Memory B cell (primary cell): ENCODE results near the gene KRTAP19-6.

ENCODE experiments used
- ATAC-seq: fragments of 150-1000 bp; cut with Tn5 transposase; 2 replicates; pipeline ENCODE4 v1.10.0; 2021; ENCODE audit warnings: low read depth, mild to moderate bottlenecking, moderate library complexity
- DNase-seq, 2 donors: peaks; one replicate each; pipeline ENCODE4 v3.0.0; 2022; ENCODE audit warnings: low spot score in 2 of 2
- H3K27ac Mint-ChIP-seq: one replicate; pipeline ENCODE4 v1.8.0; 2022; ENCODE audit warnings: mild to moderate bottlenecking, moderate library complexity, mixed read lengths
- H3K27me3 Mint-ChIP-seq: one replicate; pipeline ENCODE4 v1.8.0; 2022; ENCODE audit warnings: mixed read lengths
- H3K36me3 Mint-ChIP-seq: one replicate; pipeline ENCODE4 v1.8.0; 2022; ENCODE audit warnings: mild to moderate bottlenecking, mixed read lengths
- H3K4me1 Mint-ChIP-seq: one replicate; pipeline ENCODE4 v1.8.0; 2022; ENCODE audit warnings: mixed read lengths
- H3K4me3 Mint-ChIP-seq: one replicate; pipeline ENCODE4 v1.8.0; 2022; ENCODE audit warnings: mild to moderate bottlenecking, moderate library complexity, mixed read lengths
- H3K9me3 Mint-ChIP-seq: one replicate; pipeline ENCODE4 v1.8.0; 2022; ENCODE audit warnings: mixed read lengths

KRTAP19-6 gene, protein sequence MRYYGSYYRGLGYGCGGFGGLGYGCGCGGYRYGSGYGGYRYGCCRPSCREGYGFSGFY

DNA sequence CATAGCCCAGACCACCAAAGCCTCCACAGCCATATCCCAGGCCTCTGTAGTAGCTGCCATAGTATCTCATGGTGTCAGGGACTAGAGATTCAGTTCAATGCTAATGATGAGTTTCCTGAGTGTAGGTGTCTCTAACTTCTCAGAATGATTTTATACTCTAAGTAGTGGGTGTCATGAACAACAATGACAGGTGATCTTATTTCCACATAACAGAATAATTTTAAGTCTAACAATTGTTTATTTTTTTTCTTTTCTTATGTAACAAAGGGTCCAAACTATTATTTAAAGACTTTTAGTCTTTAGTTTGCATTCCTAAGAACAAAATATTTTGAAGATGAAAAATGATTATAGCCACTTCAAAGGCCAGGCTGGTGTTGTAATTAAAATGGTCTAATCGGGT, at the start of gene KRTAP19-6:
TSS of gene KRTAP19-6 (minus strand) at position 101 of the 400 bp plus-strand sequence. CDS start at position 70, 31 bp downstream.
- no peak within 1 kb of the TSS for H3K4me3 Mint-ChIP-seq
- H3K27ac Mint-ChIP-seq = no peak within 1 kb of the TSS
- no peak for ATAC-seq
- no peaks in the 10 kb centered on the region for H3K36me3 Mint-ChIP-seq
- H3K4me1 Mint-ChIP-seq = no peaks in the 10 kb centered on the region
- no peak for DNase-seq
- peaks cover 8% of the 10 kb centered on the region for H3K9me3 Mint-ChIP-seq
- H3K27me3 Mint-ChIP-seq = no peaks in the 10 kb centered on the region

DNA sequence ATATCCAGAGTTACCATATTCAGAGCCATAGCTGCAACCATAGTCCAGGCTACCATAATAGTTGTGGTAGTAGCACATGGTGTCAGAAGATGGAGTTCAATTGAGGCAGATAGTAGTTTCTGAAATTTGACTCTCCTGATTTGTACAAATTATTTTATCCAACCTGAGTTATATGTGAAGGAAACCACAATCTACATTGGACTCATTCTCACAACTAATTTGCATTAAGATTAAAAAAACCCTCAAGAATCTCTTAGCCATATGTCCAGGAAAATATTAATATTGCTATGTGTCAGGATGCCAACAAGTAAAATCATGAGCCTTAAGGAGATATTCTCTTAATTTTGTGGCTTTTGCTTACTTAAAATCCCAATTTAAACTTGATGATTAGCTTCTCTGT, 48.6 kb upstream of the KRTAP19-6 start, which contains the start of gene KRTAP22-2:
TSS of gene KRTAP22-2 (minus strand) at position 101 of the 400 bp plus-strand sequence.
- Mint-ChIP-seq H3K4me3 (no peak within 1 kb of the TSS), H3K36me3 (no peaks in the 10 kb centered on the region), H3K27me3 (no peaks in the 10 kb centered on the region), H3K9me3 (peaks cover 4% of the 10 kb centered on the region), H3K4me1 (no peaks in the 10 kb centered on the region), H3K27ac (no peak within 1 kb of the TSS)
- DNase-seq = no peak
- no peak for ATAC-seq

DNA sequence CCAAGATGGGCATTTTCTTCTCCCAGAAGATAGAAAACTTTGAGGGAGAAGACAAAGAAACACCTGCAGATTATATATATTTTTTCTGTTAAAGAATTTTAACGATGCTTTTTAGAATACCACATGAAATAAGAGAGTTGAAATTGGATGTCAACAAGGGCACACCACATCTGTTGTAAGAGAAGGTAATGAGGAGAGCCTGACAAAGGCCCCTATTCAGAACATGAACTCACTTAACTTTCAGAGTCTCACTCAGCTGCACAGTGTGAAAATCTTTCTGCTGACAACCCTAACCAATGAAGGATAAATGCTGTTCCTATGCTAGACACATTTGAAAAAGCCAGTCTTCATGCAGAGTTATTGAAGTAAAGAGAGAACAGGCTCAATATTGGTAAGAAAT, 41.2 kb upstream of the KRTAP19-6 start:
- DNase-seq = no peak
- no peak overlapping the region for H3K27ac Mint-ChIP-seq
- no peak for ATAC-seq
- H3K9me3 Mint-ChIP-seq = peaks cover 2% of the 10 kb centered on the region
- no peaks in the 10 kb centered on the region for H3K27me3 Mint-ChIP-seq
- H3K4me1 Mint-ChIP-seq = no peaks in the 10 kb centered on the region
- H3K36me3 Mint-ChIP-seq = no peaks in the 10 kb centered on the region
- H3K4me3 Mint-ChIP-seq = no peak overlapping the region

DNA sequence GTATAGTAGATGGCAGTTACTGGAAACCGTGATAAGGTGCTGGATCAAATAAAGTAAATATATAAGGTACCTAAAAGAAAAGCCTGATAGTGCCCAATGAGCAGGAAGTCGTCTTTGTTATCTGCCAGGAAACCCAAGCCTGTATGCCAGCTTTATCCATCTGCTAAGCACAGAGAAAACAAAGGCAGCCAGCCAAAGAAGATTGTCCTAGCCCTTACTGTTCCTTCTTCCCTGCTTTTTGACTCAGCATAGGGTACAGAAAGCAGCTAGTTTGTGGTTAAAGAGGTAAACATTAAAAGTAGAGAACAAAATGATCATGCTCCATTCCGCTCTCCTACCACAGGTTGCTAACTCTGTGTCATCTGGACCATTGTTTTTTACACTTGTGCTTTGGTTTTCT, 38.5 kb upstream of the KRTAP19-6 start:
- no peak overlapping the region for H3K4me3 Mint-ChIP-seq
- ATAC-seq (no peak), DNase-seq (no peak)
- H3K27ac Mint-ChIP-seq = no peak overlapping the region
- peaks cover 2% of the 10 kb centered on the region for H3K9me3 Mint-ChIP-seq
- no peaks in the 10 kb centered on the region for H3K36me3 Mint-ChIP-seq
- no peaks in the 10 kb centered on the region for H3K27me3 Mint-ChIP-seq
- H3K4me1 Mint-ChIP-seq = no peaks in the 10 kb centered on the region

DNA sequence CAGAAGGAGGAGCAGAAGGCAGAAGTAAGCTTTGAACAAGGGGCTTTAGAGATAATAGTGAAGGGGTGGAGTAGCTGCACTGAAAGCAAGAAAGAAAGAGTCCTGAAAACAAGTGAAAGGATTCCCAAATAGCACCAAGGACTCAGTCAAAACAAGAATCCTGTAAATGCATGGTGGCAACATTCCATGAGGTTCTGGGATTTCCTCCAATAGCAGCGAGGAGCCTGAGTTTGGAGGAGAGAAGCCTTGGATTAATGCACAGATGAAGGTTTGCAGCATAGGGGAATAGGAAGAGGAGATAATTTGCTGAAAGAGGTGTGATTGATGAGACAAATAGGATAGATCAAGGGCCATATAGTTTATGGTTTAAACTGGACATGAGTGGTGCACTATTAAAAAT, 37.7 kb upstream of the KRTAP19-6 start:
- ATAC-seq = no peak
- no peaks in the 10 kb centered on the region for H3K9me3 Mint-ChIP-seq
- no peaks in the 10 kb centered on the region for H3K27me3 Mint-ChIP-seq
- H3K36me3 Mint-ChIP-seq = no peaks in the 10 kb centered on the region
- H3K4me3 Mint-ChIP-seq = no peak overlapping the region
- DNase-seq = no peak
- no peaks in the 10 kb centered on the region for H3K4me1 Mint-ChIP-seq
- H3K27ac Mint-ChIP-seq = no peak overlapping the region

DNA sequence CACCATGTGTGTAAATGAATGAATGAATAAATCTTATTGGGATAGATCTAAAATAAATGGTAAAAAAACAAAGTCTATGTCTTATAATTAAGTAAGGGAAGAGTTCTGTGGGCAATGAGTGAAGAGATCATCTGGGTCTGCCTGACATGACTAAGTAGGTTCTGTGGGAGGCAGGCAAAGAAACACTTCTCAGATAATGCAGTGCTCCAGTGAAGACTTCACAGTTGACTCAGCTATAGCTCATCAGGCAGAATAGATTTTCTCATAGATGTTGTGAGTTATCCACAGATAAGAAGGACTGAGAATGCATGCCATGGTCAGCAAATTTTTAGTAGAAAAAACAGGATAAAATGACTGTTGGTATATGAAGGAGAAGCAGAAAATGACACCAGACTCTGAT, 36.1 kb upstream of the KRTAP19-6 start:
- Mint-ChIP-seq H3K27ac (no peak overlapping the region), H3K9me3 (peaks cover 2% of the 10 kb centered on the region), H3K27me3 (no peaks in the 10 kb centered on the region), H3K4me3 (no peak overlapping the region), H3K36me3 (no peaks in the 10 kb centered on the region), H3K4me1 (no peaks in the 10 kb centered on the region)
- DNase-seq (no peak), ATAC-seq (no peak)

DNA sequence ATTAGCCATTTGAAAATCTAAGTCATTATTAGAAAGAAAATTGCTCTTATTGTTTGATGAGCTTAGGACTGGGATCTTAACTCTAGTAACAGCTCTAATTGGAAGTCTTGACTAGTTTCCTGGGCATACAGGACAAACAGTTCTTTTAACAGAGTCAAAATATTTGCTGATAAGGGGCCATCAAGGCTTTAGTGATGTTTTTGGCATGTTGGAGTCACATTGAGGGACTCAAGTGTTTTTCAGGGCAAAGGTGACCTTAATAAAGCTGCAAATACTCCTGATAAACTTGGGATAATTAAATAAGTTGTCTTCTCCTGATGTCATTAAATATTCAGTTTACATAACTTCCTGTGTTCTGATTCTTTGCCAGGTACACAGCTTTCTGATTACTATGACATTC, 26.0 kb upstream of the KRTAP19-6 start:
- ATAC-seq (no peak), DNase-seq (no peak)
- Mint-ChIP-seq H3K9me3 (peaks cover 8% of the 10 kb centered on the region), H3K36me3 (no peaks in the 10 kb centered on the region), H3K4me1 (no peaks in the 10 kb centered on the region), H3K4me3 (no peak overlapping the region), H3K27me3 (no peaks in the 10 kb centered on the region), H3K27ac (no peak overlapping the region)

DNA sequence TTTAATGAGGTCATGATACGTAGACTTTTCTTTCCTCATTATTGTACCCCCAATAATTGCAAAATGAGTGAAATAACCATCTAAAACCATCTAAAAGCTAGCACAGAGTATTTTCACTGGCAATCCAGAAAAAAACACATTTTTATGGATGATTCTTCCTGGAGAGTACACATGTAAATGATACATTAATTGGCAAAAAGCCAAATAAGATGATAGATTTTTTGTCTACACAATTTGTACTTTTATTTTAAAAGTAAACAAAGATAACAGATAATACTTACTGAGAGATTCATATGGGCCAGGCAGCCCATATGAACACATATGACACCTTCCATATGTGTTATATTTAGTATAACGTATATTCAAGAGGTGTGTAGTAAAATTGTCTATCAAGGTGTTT, 22.0 kb upstream of the KRTAP19-6 start:
- H3K27me3 Mint-ChIP-seq = no peaks in the 10 kb centered on the region
- H3K4me1 Mint-ChIP-seq = no peaks in the 10 kb centered on the region
- DNase-seq (no peak), ATAC-seq (no peak)
- peaks cover 3% of the 10 kb centered on the region for H3K9me3 Mint-ChIP-seq
- no peak overlapping the region for H3K27ac Mint-ChIP-seq
- H3K36me3 Mint-ChIP-seq = no peaks in the 10 kb centered on the region
- H3K4me3 Mint-ChIP-seq = no peak overlapping the region

DNA sequence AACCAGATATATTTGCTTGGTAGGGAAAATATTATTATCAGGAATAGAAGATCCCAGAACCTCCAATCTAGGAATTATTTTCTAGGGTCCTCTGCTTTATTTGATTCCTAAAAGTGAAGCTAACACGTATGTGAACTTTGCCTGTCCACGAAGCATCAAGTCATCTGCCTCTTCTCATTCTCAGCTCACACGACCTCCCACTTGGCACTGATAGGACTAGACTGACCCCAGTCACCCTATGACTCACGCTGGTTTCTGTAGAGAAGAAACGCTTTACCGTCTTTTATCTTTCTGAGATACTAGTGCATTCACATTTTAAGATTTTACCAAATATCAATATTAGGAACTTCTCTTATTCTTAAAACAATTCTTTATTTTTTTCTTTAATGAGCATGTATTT, 21.4 kb upstream of the KRTAP19-6 start:
- H3K27me3 Mint-ChIP-seq = no peaks in the 10 kb centered on the region
- H3K9me3 Mint-ChIP-seq = peaks cover 3% of the 10 kb centered on the region
- no peak for ATAC-seq
- H3K36me3 Mint-ChIP-seq = no peaks in the 10 kb centered on the region
- no peak overlapping the region for H3K4me3 Mint-ChIP-seq
- no peak overlapping the region for H3K27ac Mint-ChIP-seq
- no peak for DNase-seq
- no peaks in the 10 kb centered on the region for H3K4me1 Mint-ChIP-seq

DNA sequence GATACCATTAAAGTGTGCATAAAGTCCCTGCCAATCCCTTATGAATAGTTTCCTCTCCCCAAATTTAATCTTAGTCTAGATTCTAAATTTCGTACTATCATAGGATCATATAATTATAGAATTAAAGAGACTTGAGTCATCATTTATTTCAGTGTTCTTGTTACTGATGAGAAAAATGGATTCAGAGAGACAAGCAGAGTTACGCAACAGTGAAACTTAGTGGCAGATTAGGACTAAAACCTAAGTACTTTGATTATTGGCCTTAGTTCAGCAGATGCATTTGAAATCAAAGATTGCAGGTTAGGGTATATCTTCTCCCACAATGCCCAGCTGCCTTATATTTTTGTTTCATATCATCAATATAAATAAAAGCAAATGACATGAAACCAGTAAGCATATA, 20.3 kb upstream of the KRTAP19-6 start:
- DNase-seq = no peak
- Mint-ChIP-seq H3K9me3 (peaks cover 3% of the 10 kb centered on the region), H3K27ac (no peak overlapping the region), H3K36me3 (no peaks in the 10 kb centered on the region), H3K4me3 (no peak overlapping the region), H3K27me3 (no peaks in the 10 kb centered on the region), H3K4me1 (no peaks in the 10 kb centered on the region)
- ATAC-seq = no peak

DNA sequence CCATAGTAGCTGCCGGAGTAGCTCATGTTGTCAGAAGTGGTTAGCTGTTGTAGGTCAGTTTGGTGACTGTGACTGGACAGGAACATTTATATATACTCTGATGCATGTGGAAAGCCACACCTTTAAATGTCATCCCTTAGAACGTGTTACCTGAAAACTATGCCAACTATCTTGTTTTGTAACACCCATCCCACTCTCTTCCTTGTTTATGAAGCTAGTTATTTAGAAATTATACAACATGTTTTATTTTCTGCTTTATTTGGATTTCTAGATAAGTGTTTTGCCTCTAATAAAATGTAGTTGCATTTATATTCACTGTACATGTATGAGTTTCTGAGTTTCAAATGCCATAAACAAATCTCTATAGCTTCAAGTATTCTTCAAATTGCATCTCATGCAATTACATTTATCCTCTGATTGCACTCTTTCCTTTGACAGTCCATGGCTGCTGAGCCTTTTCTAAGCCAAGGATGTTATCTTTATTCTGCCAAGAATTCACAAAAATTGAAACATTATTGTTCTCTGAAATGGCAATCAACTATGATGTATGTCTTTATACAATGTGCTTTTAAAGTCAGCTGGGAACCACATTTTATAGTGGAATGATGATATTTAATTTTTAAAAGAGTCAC, 19.7 kb upstream of the KRTAP19-6 start, which contains the start of gene KRTAP19-7:
TSS of gene KRTAP19-7 (minus strand) at position 51 of the 632 bp plus-strand sequence. CDS start at position 26, 25 bp downstream.
- ATAC-seq = no peak
- Mint-ChIP-seq H3K36me3 (no peaks in the 10 kb centered on the region), H3K9me3 (peaks cover 3% of the 10 kb centered on the region), H3K27me3 (no peaks in the 10 kb centered on the region), H3K27ac (no peak within 1 kb of the TSS), H3K4me1 (no peaks in the 10 kb centered on the region), H3K4me3 (no peak within 1 kb of the TSS)
- no peak for DNase-seq

DNA sequence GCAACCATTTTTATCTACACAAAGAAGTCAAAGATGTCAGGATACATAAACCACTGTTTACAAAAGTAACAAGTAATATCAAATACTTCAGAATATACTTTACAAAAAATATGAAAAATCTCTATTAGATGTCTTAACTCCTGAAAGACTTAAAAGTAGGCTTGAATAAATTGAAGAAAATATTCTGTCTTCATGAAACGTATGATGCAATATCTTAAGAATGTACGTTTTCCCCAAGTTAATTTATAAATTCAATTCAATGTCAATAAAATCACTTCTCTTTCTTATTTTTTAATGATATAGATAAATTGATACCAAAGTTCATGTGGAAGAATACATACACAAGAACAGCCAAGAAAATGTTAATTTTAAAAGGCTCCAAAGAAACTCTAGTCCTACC, 13.4 kb upstream of the KRTAP19-6 start:
- Mint-ChIP-seq H3K27ac (no peak overlapping the region), H3K36me3 (no peaks in the 10 kb centered on the region), H3K4me3 (no peak overlapping the region), H3K4me1 (no peaks in the 10 kb centered on the region), H3K9me3 (peaks cover 6% of the 10 kb centered on the region), H3K27me3 (no peaks in the 10 kb centered on the region)
- ATAC-seq (no peak), DNase-seq (no peak)

DNA sequence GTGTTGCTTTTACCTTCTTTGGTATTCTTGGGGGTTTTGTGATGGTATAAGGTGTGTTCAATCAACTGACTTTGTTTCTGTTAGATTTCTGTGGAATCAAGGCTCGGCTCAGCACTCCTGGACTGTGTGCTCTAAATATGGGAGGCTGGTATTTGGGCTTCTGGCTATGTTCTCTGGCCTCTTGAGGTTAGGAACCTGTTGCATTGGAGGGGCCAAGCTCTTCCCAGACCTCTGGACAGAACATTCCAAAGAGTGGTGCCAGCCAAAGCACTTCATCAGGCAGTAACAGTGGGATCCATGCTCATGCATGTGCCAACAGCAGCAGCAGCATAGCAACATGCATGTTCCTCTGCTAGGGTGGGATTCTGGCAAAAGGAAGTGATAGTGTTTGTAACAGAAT, 11.1 kb upstream of the KRTAP19-6 start:
- no peak for ATAC-seq
- Mint-ChIP-seq H3K27ac (no peak overlapping the region), H3K36me3 (no peaks in the 10 kb centered on the region)

DNA sequence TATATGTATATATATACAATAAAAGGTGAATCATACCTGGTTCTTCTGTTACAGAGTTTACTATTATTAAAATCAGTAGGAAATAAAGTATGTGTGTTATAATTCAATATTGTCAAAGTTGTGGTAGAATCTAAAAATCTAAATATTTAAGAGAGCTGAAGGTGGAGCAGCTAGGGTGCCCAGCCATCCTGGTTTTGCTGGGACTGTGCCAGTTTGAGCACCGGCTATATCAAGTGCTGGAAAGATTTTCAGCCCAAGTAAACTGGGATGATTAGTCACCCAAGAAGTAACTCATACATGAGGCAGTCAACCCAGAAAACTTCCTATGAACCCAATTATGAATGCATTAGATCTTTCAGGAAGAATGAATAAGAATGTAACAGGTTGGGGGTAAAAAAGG, 22.8 kb downstream of the KRTAP19-6 start:
- Mint-ChIP-seq H3K4me3 (no peak overlapping the region), H3K36me3 (no peaks in the 10 kb centered on the region), H3K9me3 (peaks cover 7% of the 10 kb centered on the region), H3K4me1 (no peaks in the 10 kb centered on the region), H3K27ac (no peak overlapping the region), H3K27me3 (no peaks in the 10 kb centered on the region)
- ATAC-seq (no peak), DNase-seq (no peak)

More for the DNA sequence above, 11.1 kb upstream of the KRTAP19-6 start:
- Mint-ChIP-seq H3K27me3 (no peaks in the 10 kb centered on the region), H3K4me1 (no peaks in the 10 kb centered on the region), H3K4me3 (no peak overlapping the region), H3K9me3 (peaks cover 6% of the 10 kb centered on the region)
- DNase-seq = no peak

DNA sequence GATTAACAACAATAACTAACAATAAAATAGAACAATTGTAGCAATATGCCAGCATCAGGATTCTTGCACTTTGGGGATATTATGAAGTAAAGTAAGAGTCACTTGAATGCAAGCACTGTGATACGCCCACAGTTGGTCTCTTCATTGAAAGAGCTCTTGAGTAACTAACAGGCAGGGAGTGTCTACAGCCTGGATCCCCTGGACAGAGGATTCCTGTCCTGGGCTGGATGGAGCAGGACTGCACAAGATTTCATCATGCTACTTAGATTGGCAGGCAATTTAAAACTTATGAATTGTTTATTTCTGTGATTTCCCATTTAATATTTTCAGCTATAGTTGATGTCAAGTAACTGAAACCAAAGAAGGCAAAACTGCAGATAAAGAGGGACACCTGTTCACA, 26.0 kb downstream of the KRTAP19-6 start:
- Mint-ChIP-seq H3K4me1 (no peaks in the 10 kb centered on the region), H3K27me3 (no peaks in the 10 kb centered on the region)

More for the DNA sequence above, 26.0 kb downstream of the KRTAP19-6 start:
- ATAC-seq (no peak), DNase-seq (no peak)
- H3K9me3 Mint-ChIP-seq = peaks cover 7% of the 10 kb centered on the region
- H3K4me3 Mint-ChIP-seq = no peak overlapping the region
- no peaks in the 10 kb centered on the region for H3K36me3 Mint-ChIP-seq
- H3K27ac Mint-ChIP-seq = no peak overlapping the region
